GM04504 (cell line): Measurements from ENCODE around the gene SUSD6.
"Not testable (repeated sequence)": the region's sequence is repeated elsewhere in the genome, so short reads cannot be mapped to it uniquely, and the experiment has no call there.

Source experiments
- DNase-seq: peaks from one replicate; pipeline ENCODE4 v3.0.0-alpha.2; 2012; ENCODE audit warnings: low read depth

SUSD6 gene

DNA sequence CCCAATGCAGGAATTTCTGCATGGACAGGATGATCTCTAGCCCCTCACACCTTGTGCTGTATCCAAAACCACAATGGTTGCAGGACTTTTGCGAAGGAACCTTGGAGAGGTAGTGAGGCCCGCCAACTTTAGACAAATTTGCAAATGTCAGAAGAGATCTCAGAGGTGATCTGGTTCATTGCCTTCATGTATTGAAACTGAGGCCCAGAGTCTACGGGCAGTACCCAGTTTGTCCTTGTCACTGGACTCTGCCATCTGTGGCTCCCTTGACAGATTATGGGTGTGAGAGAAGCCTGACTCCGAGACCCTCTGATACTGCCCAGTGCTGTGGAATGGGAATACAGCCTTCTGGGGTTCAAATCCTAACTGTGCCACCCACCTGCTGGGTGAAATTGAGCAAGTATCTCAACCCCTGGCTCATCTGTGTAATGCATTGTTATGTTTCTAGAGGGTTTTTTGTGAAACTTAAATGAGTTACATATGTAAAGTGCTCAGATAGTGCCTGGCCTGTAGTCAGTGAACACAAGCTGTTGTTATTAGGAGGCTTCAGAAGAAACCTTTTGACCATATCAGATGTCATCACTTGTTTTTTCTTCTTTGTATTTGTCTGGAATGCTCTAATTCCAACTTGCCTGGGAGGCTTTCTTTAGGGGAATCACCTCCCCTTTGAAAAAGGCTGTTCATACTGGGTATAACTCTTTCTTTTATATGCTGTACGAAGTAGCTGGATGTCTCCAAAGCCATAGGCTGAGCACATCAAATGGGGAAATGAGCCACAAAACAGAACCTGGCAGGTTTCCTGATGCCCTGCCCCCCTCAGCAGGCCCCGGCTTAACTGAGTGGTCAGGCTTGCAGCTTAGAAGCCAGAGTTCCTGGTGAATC, 84.2 kb downstream of the SUSD6 start:
- DNase-seq: no peak

DNA sequence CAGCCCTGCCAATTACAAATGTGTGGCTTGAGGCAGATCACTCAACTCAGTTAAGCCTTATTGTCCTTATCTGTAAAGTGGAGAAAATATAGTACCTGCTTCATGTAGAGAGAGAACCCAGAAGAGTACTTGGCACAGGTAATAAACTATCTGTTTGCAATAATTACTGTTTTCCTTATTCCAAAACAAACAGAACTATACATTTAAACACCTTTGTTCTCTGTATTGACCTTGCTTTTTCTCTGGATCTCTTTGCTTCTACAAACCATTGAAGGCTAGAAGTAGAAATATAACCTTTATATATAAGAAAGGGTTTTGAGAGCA, 84.8 kb downstream of the SUSD6 start:
- DNase-seq: no peak

DNA sequence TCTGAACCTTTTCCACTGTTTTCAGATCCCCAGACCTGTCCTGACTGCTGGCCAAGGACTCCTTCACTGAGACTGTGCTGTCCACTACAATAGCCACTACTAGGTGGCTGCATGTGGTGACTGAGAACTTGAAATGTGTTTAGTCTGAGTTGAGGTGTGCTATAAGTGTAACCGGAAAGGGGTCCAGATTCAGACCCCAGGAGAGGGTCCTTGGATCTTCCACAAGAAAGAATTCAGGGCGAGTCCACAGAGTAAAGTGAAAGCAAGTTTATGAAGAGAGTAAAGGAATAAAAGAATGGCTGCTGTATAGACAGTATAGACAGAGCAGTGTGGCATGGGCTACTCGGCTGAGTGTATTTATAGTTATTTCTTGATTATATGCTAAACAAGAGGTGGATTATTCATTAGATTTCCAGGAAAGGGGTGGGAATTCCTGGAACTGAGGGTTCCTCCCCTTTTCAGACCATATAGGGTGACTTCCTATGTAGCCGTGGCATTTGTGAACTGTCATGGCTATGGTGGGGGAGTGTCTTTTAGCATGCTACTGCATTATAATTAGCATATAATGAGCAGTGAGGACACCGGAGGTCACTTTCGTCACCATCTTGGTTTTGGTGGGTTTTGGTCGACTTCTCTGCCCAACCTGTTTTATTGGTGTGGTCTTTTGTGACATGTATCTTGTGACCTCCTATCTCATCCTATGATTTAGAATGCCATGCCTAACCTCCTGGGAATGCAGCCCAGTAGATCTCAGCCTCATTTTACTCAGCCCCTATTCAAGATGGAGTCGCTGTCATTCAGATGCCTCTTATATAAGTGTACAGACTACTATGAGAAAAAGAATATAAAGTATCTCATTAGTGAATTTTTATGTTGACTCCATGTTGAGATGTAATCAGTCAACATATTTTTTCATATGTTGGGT, 85.5 kb downstream of the SUSD6 start:
- no peak for DNase-seq

DNA sequence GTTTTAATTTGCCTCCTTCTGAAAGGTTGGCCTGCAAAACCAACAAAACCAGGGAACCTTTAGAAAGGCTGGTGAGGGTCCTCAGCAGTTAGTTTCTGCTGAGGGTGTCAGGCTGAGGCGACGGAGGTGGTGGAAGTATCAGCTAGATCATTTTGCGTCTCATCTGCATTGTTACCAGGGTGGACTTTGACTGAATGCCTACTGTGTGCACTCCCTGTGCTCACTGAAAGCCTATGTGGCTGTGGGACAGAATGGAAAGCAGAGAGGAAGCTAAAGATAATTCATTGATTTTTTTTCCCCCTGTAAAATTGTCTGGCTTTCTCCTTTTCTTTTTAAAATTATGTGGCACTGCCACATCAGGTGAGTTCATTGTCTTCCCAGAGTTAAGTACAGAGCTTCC, 87.2 kb downstream of the SUSD6 start:
- no peak for DNase-seq

DNA sequence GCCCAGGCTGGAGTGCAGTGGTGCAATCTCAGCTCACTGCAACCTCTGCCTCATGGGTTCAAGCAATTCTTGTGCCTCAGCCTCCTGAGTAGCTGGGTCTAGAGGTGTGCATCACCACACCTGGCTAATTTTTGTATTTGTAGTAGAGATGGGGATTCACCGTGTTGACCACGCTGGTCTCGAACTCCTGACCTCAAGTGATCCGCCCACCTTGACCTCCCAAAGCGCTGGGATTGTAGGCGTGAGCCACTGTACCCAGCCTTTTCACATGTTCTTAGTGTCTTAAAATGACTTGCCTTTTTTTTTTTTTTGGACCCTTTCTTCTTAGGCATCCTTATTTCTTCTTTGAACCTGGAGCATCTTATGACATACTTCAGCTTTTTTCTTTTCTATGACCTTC, 87.8 kb downstream of the SUSD6 start:
- DNase-seq: not testable (repeated sequence)

DNA sequence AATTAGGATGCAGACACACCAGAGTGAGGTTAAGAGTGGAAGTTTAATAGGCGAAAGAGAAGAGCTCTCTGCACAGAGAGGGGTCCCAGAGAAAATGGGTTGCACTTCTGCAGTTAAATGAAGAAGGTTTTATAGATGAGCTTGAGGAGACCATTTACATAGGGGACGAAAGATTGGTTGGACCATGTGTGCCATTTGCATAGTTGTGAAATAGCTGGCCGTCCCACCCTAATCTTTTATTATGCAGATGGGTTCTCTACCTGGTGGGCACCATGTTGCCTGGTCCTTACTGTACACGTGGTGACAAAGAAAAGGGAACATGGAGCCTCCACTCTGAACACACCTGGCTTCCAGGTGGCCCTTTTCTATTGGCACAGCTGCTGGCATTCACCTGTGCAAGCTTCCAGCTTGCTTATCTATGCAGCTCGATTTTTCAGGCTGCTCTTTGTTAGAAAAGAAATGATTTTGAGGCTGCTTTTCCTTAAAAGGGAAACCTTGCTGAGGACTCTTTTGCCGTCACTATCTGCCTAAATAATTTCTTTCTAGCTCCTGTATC, 88.4 kb downstream of the SUSD6 start:
- DNase-seq: no peak

DNA sequence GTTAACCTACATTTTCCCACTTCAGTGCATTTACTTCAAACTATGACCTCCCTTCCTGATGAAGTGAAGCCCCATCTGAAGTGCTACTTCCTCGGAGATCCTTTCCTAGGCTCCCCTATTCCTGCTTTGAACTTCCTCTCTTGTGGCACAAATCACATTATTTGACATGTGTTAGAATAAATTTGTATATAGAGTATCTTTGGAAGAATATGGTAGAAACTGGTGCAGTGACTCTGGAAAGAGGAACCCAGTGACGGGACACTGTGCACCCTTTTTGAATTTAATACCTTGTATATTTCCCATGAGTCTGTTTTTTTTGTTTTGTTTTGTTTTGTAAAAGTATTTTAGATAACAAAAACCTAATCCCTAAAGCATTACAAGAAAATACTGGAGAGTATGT, 89.2 kb downstream of the SUSD6 start:
- no peak for DNase-seq

DNA sequence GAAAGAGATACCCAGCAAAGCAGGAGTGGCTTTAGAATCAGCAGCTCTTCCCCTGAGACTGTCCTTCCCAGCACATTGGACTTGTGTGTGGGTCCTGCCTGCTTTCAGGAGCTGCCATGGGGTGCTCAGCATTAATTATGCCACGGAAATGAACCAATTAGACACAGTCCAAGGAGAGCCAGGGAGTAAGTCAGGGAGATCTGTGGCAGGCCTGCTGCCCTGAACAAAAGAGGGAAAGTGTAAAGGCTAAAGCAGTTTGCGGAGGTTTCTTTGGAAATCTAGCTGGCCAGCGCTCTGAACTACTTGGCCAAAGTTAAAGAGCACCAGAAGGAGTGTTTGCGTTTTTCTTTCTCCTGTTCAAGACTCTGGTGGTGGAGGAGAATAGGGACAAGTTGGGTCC, 89.9 kb downstream of the SUSD6 start:
- no peak for DNase-seq

DNA sequence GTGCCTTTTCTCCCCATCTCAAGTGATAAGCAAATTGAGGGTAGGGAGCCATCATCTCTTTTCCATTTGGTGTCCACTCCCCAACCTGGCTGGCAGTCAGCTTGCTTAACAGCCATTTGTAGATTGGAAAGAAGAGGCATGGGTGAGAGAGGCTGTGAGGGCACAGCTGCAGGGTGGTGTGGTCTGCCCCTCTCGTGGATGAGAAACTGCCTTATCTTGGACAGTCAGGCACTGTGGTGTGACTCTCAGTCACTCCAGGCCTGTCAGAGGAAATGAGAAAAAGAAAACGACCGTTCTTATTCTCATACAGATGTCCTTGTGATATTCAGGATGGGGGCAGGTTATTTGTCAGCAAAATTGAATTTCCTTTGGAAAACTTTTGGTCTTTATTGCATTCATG, 90.5 kb downstream of the SUSD6 start:
- no peak for DNase-seq

DNA sequence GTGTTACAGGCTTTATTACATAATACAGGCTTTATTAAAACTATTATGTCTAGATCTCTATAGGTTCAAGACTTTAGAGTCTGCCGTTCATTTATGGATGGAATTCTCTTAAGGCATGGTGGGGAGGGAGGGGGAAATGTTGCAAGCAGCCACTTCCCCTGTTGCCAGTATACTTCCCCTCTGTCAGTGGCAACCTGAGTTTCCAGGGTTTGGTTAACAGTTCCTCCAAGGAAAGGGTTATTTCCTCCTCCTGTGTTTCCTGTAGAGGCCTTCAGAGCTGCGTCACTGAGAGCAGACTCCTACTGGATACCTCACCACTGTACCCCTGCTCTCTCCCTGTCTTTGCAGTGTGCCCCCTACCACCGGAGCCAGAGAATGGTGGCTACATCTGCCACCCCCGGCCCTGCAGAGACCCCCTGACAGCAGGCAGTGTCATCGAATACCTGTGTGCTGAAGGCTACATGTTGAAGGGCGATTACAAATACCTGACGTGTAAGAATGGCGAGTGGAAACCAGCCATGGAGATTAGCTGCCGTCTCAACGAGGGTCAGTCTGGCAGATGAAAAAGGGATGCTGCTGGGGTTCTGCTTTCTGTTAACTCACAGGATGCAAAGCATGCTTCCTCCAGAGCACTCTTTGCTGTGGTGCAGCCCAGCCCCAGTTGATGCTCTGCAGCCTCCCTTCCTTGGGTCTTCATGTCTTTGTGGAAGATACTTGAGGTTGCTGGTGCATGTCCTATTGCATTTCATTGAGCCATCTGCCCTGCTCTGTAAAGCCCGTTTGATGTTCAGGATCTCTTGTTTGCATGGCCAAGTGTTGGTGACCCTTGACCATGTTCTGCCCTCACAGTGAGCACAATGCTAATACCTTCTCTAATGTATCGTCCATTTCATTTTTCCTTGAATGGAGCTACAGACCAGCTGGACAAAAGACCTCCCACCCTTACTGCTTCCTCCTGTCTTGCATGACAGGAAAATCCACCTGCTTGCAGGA, 91.9 kb downstream of the SUSD6 start:
- no peak for DNase-seq

DNA sequence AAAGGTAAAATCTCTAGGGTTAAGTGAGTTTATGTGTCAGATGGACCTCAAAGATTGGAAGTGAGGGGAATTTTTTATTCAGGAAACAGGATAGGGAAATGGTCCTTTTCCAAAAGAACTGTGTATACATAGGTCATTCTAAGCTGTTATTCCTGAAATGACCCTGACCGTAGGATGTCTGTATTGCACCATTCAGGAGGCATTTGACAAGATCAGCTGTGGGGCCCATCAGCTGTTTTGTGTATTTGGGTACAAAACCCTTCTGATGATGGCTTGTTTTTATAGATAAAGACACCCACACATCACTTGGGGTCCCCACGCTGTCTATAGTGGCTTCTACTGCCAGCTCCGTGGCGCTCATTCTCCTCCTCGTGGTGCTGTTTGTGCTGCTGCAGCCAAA, 92.9 kb downstream of the SUSD6 start:
- DNase-seq: no peak

DNA sequence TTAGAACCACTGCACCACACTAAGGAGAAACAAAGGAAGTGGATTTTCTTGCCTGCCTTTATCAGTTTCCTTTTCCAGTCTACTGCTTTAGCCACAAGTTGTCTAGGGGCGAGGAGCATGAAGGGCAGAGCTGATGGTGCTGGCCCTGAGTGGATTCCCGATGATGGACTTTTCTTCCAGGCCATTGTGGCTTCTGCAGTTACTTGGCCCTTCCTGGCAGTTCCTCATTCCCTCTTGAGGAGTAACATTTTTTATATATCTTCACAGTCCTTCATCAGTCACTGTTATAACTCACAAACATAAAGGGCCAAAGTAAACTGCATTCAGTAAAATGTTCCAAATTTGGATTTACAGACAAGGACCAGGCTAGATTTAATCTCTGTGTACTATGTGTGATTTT, 94.3 kb downstream of the SUSD6 start:
- DNase-seq: no peak

DNA sequence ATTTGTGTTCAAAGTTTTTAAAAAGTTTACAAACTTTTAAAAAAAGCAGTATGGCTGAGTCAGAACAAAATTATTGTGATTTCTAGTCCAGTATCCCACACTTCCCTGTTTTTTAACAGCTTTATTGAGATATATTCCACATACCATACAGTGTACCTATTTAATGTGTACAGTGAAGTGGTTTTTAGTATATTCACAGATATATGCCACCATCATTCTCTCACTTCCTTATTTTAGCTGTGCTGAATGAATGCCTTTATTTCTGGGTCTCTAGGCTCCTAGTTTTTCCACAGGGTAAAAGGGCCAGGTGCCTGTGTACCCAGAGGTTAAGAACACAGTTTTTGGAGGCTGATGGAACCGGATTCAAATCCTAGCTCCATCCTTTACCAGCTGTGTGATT, 96.7 kb downstream of the SUSD6 start:
- DNase-seq: no peak

DNA sequence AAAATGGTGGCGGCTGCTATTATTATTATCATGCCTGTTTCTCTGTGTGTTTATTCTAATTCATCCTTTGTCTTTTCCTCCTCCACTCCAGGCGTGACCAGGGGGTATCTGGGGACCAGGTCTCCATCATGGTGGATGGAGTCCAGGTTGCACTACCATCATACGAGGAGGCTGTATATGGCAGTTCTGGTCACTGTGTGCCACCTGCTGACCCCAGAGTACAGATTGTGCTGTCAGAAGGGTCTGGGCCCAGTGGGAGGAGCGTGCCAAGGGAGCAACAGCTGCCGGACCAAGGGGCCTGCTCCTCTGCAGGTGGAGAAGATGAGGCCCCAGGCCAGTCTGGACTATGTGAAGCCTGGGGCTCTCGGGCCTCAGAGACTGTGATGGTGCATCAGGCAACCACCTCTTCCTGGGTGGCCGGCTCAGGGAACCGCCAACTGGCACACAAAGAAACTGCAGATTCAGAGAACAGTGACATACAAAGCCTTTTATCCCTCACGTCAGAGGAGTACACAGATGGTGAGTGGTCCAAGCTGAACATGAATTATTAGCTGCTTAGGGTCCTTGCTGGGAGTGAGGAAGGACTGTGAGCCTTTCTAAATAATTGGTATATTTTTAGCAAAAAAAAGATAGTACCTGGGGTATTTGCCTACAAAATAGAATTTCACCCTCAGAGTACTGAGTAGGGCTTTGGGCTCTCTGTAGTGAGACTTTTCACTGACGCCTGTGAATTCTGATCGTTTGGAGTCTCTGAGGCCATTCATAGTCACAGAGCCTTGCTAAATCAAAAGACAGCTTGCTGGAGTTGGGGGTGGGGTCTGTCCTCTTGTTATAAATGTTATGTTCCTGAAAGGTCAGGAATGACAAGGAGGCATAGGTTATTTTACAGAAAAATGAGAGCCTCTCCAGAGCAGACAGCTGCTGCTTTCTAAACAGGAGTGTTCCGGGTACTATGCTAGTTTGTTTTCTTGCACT, 97.5 kb downstream of the SUSD6 start:
- no peak for DNase-seq

DNA sequence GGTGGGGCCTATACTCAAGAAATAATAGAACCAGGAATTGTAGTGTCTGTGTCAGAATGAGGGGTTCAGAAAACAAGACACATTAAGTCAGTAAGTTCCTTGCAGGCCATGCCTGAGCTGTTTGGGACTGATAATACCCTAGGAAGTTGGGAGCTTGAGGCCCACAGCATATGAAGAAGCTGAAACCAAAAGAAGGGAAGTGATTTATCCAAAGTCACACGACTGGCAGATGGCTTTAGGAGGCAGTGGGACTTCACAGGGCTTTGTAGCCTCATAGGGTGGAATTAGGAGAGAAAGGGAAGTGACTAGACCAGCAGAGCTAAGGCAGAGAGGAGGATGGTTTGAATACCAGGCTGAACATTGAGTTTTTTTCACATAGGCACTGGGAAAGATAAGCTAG, 99.0 kb downstream of the SUSD6 start:
- no peak for DNase-seq

DNA sequence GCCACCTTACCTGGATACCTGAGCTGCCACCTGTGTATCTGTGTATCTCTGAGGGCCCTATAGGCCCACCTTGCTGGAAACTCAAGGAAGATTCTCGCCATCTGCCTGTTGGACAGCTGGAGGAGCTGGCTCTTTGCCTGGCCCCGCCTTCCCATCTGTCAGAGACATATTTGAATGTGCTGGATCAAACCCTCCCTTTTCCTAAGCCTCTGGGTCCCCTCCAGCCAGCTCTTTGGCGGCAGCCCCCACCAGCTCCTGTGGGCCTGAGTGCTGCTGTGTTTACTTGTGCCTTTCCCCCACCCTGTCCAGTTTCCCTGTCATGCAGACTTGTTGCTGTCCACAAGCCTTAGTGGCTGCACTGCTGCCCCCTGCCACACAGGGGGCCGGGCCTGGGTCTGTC, 99.7 kb downstream of the SUSD6 start:
- DNase-seq: no peak

DNA sequence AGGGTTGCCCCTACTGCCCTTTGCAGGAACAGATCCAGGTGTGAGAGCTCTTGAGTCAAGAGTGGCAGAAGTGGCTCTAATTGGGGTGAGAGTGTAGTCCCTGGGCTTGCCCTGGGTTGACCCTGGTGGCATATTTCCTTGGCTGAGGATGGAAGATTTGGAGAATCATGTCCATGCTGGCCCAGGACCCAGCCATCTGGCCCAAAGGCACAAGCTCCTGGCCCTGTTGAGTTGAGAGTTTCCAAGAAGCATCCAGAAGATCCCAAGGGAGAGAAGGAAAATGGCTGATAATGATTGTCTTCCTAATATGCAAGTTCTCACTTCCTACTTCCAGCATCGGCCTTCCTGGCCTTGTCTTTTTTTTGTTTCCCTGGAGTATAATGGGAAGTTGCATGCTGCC, 100.1 kb downstream of the SUSD6 start:
- DNase-seq: no peak

DNA sequence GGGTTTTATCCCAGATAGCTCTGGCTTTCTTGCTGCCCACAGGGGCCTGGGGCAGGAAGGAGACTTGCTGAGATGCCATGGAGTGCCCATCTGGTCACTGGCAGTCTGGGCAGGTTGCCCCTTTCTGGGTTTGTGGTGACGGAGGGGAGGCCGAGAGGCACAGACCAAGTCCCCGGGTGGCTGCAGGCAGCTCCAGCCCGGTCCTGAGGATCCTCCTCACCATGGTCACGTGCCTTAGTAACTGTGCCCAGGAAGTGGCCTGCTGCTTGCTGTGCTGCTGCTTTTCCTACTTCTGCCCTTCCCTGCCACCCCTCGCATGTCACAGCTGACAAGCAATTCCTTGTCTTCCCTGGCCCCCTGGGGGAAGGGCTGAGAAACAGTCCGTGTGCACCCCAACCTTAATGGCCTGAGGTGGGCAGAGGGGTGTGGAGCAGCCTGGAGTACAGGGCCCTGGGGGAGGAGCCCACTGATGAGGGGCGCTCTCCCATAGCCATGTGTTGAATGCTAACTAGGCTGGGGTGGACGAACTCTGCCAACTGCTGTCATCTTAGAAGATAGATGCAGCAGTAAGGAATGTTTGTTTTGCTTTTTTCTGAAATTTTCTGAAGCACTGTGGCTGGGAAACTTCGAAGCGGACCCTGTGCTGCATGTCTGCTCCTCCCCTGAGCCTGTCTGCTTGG, 100.6 kb downstream of the SUSD6 start:
- DNase-seq: no peak

DNA sequence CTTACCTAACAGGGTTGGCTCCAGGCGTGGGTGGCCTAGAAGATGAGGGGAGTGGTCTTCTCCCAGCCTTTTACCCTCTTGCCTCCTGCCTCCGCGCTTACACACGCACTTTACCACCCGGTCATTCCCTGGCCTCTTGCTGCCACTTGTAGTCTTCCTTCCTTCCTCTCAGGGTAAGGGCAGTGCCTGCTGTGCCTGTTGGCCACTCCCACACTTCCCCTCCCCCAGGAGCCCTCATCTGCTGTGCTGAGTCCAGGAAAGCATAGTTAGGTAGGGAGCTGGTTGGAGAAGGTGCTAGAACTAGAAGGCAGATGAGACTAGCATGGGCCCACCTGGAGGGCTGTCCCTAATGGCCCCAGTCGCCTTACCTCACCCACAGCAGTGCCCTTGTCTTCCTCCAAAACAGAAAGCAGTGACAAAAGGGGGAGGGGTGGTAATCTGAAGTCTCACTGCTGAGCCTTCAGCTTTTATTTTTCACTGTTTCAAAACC, 101.2 kb downstream of the SUSD6 start:
- DNase-seq: no peak
